Calu3 (cell line): Measurements from ENCODE around the gene BORCS8. TPM values are rescaled to one million over a fixed set of nuclear protein-coding genes. Genes with fewer than 3 reads are reported as not detected.

Source experiments
- BruUV-seq: library from RNA; stranded (reverse); fragments of 400-500 nt; replicated peaks from 2 replicates; lab custom pipeline; 2021; lab: Mats Ljungman, UMichigan
- CTCF ChIA-PET: fragments of 300-600 bp; sonication (Branson Sonifier 250); formaldehyde crosslinking; loops from one replicate; lab custom pipeline; 2022; ENCODE audit warnings: antibody characterized with exemption; lab: Charles Lee
- DNase-seq: peaks from one replicate; pipeline ENCODE4 v3.0.0; 2022
- H3K27ac Mint-ChIP-seq: one replicate; pipeline ENCODE4 v1.8.0; 2022; ENCODE audit warnings: mixed read lengths; ENCODE audit not compliant: unreplicated experiment
- H3K27me3 Mint-ChIP-seq: one replicate; pipeline ENCODE4 v1.8.0; 2022; ENCODE audit warnings: mixed read lengths; ENCODE audit not compliant: unreplicated experiment
- H3K36me3 Mint-ChIP-seq: one replicate; pipeline ENCODE4 v1.8.0; 2022; ENCODE audit warnings: mild to moderate bottlenecking, moderate library complexity, mixed read lengths; ENCODE audit not compliant: insufficient read depth, unreplicated experiment
- H3K4me1 Mint-ChIP-seq: one replicate; pipeline ENCODE4 v1.8.0; 2022; ENCODE audit warnings: mild to moderate bottlenecking, low read depth, mixed read lengths; ENCODE audit not compliant: unreplicated experiment
- H3K4me3 Mint-ChIP-seq: one replicate; pipeline ENCODE4 v1.8.0; 2022; ENCODE audit warnings: mild to moderate bottlenecking, low read depth, moderate library complexity, mixed read lengths; ENCODE audit not compliant: unreplicated experiment
- H3K9me3 Mint-ChIP-seq: one replicate; pipeline ENCODE4 v1.8.0; 2022; ENCODE audit warnings: low read depth, mixed read lengths; ENCODE audit not compliant: unreplicated experiment
- CTCF ChIP-seq: fragments of 200-600 bp; IDR thresholded peaks from one replicate; pipeline ENCODE4 v1.8.0; 2022; ENCODE audit warnings: antibody characterized with exemption; ENCODE audit not compliant: unreplicated experiment
- intact Hi-C: fragments of 100-400 bp; cut with micrococcal nuclease; formaldehyde crosslinking; loops from one replicate; pipeline ENCODE4 v1.10.0; 2022; ENCODE audit not compliant: unreplicated experiment
- total RNA-seq: library from RNA; stranded (reverse); gene quantifications from 2 replicates; pipeline ENCODE4 v1.2.3, GENCODE V29; 2022

Gene BORCS8
- total RNA-seq, 1 experiment from 2014 or later: 26.3 TPM

- no peaks in the 10 kb centered on the region for H3K9me3 Mint-ChIP-seq
- peaks cover 8% of the 10 kb centered on the region for H3K36me3 Mint-ChIP-seq
- CTCF ChIA-PET: interaction anchor here (0.6 kb wide), 1 partner anchor 12 kb away, joined by 5 read pairs; no protein-coding TSS in a partner anchor
- H3K27ac Mint-ChIP-seq: no peak overlapping the region
- H3K27me3 Mint-ChIP-seq: peaks cover 52% of the 10 kb centered on the region
- H3K4me1 Mint-ChIP-seq: no peaks in the 10 kb centered on the region
- BruUV-seq: no TSS peak
- H3K4me3 Mint-ChIP-seq: no peak overlapping the region
- intact Hi-C loops: no loop called here
- no peak for TF ChIP-seq CTCF
- no peak for DNase-seq
These were observed 16.0 kb upstream of the BORCS8 start for GRCh38 chr19:19207637-19208572.

- CTCF ChIA-PET: no interaction called here
- TF ChIP-seq CTCF: no peak
- Mint-ChIP-seq H3K36me3 (peaks cover 18% of the 10 kb centered on the region), H3K27me3 (peaks cover 42% of the 10 kb centered on the region), H3K4me1 (no peaks in the 10 kb centered on the region), H3K4me3 (no peak overlapping the region), H3K27ac (no peak overlapping the region), H3K9me3 (no peaks in the 10 kb centered on the region)
- intact Hi-C loops: no loop called here
- BruUV-seq: no TSS peak
- DNase-seq: no peak
These were observed 15.0 kb upstream of the BORCS8 start for GRCh38 chr19:19206938-19207337.

- BruUV-seq: no TSS peak
- Mint-ChIP-seq H3K9me3 (no peaks in the 10 kb centered on the region), H3K4me3 (no peak overlapping the region), H3K27ac (no peak overlapping the region), H3K4me1 (no peaks in the 10 kb centered on the region), H3K27me3 (peaks cover 35% of the 10 kb centered on the region), H3K36me3 (peaks cover 18% of the 10 kb centered on the region)
- CTCF ChIA-PET: no interaction called here
- intact Hi-C loops: no loop called here
- DNase-seq: no peak
- no peak for TF ChIP-seq CTCF
These were observed 13.8 kb upstream of the BORCS8 start for GRCh38 chr19:19205416-19206410.

GRCh38 chr19:19204181-19204580 is 12.2 kb upstream of the BORCS8 start:
- DNase-seq: no peak
- peaks cover 23% of the 10 kb centered on the region for H3K36me3 Mint-ChIP-seq
- intact Hi-C loops: no loop called here
- no peak for TF ChIP-seq CTCF
- H3K9me3 Mint-ChIP-seq: no peaks in the 10 kb centered on the region
- no peak overlapping the region for H3K27ac Mint-ChIP-seq
- no TSS peak for BruUV-seq
- H3K27me3 Mint-ChIP-seq: peaks cover 22% of the 10 kb centered on the region
- H3K4me1 Mint-ChIP-seq: no peaks in the 10 kb centered on the region
- CTCF ChIA-PET: no interaction called here
- peak overlapping the region; percentile 37 for H3K4me3 Mint-ChIP-seq
